Mesothelial cell of epicardium (in vitro differentiated cells): ENCODE data around the gene MAP7. TPM values are rescaled to one million over a fixed set of nuclear protein-coding genes. Genes with fewer than 3 reads are reported as not detected.
A peak's percentile ranks its signal among the peaks of the same experiment; 100 is the strongest.

Source experiments
- DNase-seq, 2 experiments: peaks; one replicate each; pipeline ENCODE4 v3.0.0; 2021; ENCODE audit warnings: low spot score in 2 of 2; ENCODE audit not compliant: unreplicated experiment in 2 of 2
- H3K27ac Mint-ChIP-seq: 2 replicates; pipeline ENCODE4 v1.8.0; 2021; ENCODE audit warnings: mixed read lengths
- H3K27me3 Mint-ChIP-seq: 2 replicates; pipeline ENCODE4 v1.8.0; 2021; ENCODE audit warnings: low read depth, mixed read lengths
- H3K36me3 Mint-ChIP-seq: 2 replicates; pipeline ENCODE4 v1.8.0; 2021; ENCODE audit warnings: mixed read lengths
- H3K4me1 Mint-ChIP-seq: 2 replicates; pipeline ENCODE4 v1.8.0; 2021; ENCODE audit warnings: mixed read lengths
- H3K4me3 Mint-ChIP-seq: 2 replicates; pipeline ENCODE4 v1.8.0; 2021; ENCODE audit warnings: mild to moderate bottlenecking, moderate library complexity, mixed read lengths
- H3K9me3 Mint-ChIP-seq: 2 replicates; pipeline ENCODE4 v1.8.0; 2021; ENCODE audit warnings: mixed read lengths
- total RNA-seq: library from RNA; stranded (reverse); gene quantifications from 3 replicates; pipeline ENCODE4 v1.2.1, GENCODE V29; 2021
- TF ChIP-seq, protein P1 (sequence below): fragments of 200-600 bp; sonication (generic); IDR thresholded peaks from one replicate; pipeline ENCODE4 v1.5.0; 2021; ENCODE audit warnings: antibody characterized with exemption; ENCODE audit not compliant: unreplicated experiment

Gene MAP7
- total RNA-seq, 1 donor from 2014 or later, result 15.1 TPM

DNA sequence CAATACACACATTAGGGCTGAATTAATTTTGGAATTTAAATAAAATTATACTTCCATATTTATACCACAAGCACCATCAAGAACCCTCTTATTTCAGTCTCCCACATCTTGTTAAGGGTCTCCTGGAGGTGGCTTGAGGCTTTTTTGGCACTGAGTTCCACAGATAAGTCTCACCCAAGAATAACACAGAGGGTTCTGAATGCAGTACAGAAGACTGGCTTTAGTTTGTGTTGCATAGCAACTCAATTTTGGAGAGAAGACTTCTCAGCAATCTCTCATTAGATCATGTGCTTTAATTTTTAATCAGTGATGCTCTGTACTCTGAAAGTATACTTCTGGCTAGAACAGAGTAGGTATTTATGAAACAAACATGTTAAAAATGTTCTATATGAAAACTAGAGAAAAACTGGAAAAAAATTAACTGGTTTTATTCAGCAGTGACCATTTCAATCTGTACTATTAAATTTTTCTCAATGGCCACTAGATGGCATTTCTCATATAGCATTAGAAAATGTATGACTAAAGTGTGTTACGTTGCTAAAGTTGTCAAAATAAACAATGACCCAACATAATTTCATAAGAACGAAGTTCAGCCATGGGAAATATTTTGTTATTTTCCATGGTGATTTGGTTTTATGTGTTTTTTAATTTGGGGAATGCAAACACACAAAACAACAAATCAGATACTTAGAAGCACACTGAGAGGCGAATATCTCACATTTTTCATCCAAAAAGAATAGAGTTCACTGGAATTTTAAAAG is 32.7 kb upstream of the MAP7 start:
- H3K4me1 Mint-ChIP-seq, result no peaks in the 10 kb centered on the region
- DNase-seq, result no peak
- no peak overlapping the region for H3K4me3 Mint-ChIP-seq
- H3K9me3 Mint-ChIP-seq, result peaks cover 6% of the 10 kb centered on the region
- no peaks in the 10 kb centered on the region for H3K27me3 Mint-ChIP-seq
- H3K36me3 Mint-ChIP-seq, result peaks cover 9% of the 10 kb centered on the region
- TF ChIP-seq, protein P1, sequence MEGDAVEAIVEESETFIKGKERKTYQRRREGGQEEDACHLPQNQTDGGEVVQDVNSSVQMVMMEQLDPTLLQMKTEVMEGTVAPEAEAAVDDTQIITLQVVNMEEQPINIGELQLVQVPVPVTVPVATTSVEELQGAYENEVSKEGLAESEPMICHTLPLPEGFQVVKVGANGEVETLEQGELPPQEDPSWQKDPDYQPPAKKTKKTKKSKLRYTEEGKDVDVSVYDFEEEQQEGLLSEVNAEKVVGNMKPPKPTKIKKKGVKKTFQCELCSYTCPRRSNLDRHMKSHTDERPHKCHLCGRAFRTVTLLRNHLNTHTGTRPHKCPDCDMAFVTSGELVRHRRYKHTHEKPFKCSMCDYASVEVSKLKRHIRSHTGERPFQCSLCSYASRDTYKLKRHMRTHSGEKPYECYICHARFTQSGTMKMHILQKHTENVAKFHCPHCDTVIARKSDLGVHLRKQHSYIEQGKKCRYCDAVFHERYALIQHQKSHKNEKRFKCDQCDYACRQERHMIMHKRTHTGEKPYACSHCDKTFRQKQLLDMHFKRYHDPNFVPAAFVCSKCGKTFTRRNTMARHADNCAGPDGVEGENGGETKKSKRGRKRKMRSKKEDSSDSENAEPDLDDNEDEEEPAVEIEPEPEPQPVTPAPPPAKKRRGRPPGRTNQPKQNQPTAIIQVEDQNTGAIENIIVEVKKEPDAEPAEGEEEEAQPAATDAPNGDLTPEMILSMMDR, result peak; percentile 68
- H3K27ac Mint-ChIP-seq, result no peak overlapping the region

DNA sequence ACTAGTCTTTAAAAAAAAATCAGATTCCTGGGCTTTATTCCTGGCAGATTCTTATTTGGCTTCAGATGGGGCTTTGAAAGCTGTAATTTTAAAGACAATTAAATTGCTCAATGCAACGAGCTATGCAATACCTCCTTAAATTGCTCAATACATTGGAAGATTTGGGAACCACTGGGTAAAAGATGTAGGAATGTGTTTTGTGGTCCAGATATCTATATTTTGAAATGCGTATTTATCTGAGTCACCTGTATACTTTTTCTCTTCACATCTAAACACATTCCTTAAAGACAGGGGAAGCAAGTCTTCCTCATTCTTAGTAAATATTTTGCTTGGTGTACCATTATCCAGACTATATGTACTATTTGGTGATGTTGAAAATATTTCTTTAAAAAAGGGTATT is 29.6 kb upstream of the MAP7 start:
- no peaks in the 10 kb centered on the region for H3K27me3 Mint-ChIP-seq
- DNase-seq, result no peak
- H3K4me3 Mint-ChIP-seq, result no peak overlapping the region
- H3K4me1 Mint-ChIP-seq, result no peaks in the 10 kb centered on the region
- H3K9me3 Mint-ChIP-seq, result peaks cover 6% of the 10 kb centered on the region
- peaks cover 12% of the 10 kb centered on the region for H3K36me3 Mint-ChIP-seq
- no peak overlapping the region for H3K27ac Mint-ChIP-seq
- TF ChIP-seq, protein P1, result no peak

DNA sequence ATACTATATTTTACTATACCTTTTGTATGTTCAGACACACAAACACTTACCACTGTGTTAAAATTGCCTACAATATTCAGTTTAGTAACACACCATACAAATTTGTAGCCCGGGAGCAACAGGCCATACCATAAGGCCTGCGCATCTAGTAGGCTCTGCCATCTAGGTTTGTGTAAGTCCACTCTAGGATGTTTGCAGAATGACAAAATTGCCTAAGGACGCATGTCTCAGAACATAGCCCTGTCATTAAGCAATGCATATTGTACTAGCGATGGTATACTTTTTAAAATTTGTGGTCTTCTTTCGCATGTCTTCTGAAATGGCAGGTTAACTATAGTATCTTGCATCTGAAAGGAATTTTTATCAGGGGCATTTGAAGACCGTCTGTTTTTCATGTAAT is 26.6 kb upstream of the MAP7 start:
- TF ChIP-seq, protein P1, result no peak
- no peak overlapping the region for H3K4me3 Mint-ChIP-seq

DNA sequence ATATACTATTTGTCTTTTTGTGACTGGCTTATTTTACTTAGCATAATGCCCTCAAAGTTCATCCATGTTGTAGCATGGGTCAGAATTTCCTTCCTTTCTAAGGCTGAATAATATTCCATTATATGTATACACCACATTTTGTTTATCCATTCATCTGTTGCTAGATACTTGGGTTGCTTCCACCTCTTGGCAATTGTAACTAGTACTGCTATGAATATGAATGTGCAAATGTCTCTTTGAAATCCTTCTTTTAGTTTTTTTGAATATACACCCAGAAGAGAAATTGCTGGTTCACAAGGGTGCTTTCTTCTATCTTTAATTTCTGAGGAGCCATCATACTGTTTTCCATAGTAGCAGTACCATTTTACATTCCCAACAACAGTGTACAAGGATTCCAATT is 21.3 kb upstream of the MAP7 start:
- peaks cover 30% of the 10 kb centered on the region for H3K36me3 Mint-ChIP-seq
- TF ChIP-seq, protein P1, result no peak

More for the DNA sequence above, 26.6 kb upstream of the MAP7 start:
- Mint-ChIP-seq H3K27me3 (no peaks in the 10 kb centered on the region), H3K27ac (no peak overlapping the region), H3K4me1 (no peaks in the 10 kb centered on the region), H3K36me3 (peaks cover 12% of the 10 kb centered on the region), H3K9me3 (peaks cover 2% of the 10 kb centered on the region)
- DNase-seq, result no peak

DNA sequence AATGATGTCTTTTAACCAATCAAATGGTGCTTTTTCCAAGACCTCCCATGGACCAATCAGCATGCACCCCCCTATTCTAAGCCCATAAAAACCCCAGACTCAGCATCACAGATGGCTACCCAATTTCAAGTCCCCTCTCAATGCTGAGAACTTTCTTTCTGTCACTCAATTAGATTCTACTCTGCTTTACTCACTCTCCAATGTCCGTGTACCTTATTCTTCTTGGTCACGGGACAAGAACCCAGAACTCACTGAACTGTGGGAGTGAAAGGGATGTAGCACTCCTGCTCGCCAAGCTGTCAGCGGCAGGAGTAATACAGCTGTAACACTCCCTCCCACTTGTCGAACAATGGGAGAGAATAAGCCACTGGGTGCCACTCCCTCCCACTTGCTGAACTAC is 20.8 kb upstream of the MAP7 start:
- no peak overlapping the region for H3K4me3 Mint-ChIP-seq
- H3K4me1 Mint-ChIP-seq, result no peaks in the 10 kb centered on the region
- H3K27ac Mint-ChIP-seq, result no peak overlapping the region
- TF ChIP-seq, protein P1, result no peak
- H3K27me3 Mint-ChIP-seq, result no peaks in the 10 kb centered on the region
- H3K36me3 Mint-ChIP-seq, result peaks cover 31% of the 10 kb centered on the region
- no peak for DNase-seq
- H3K9me3 Mint-ChIP-seq, result peaks cover 24% of the 10 kb centered on the region

More for the DNA sequence above, 21.3 kb upstream of the MAP7 start:
- Mint-ChIP-seq H3K4me1 (no peaks in the 10 kb centered on the region), H3K27me3 (no peaks in the 10 kb centered on the region), H3K4me3 (no peak overlapping the region), H3K27ac (no peak overlapping the region), H3K9me3 (peaks cover 24% of the 10 kb centered on the region)
- DNase-seq, result no peak
